ENCODE measurements around the gene CAMP.

CAMP gene

GRCh38 chr3:48247401-48247811 lies 24.1 kb downstream of the CAMP start:
- peak overlapping the region in 1 of 2 donors; percentile 45 for H3K27ac ChIP-seq
- no peak for TF ChIP-seq CTCF (IDR thresholded peaks at IDR 0.05)
- no peak overlapping the region for H3K4me3 ChIP-seq
- no peak for DNase-seq (ENCODE audit: low spot score)

GRCh38 chr3:48248095-48248850 lies 25.0 kb downstream of the CAMP start:
- no peak overlapping the region for H3K4me3 ChIP-seq
- H3K27ac ChIP-seq, result no peak overlapping the region
- no peak for TF ChIP-seq CTCF (IDR thresholded peaks at IDR 0.05)
- DNase-seq (ENCODE audit: low spot score), result no peak

GRCh38 chr3:48256557-48256956 lies 33.3 kb downstream of the CAMP start:
- TF ChIP-seq CTCF (IDR thresholded peaks at IDR 0.05), result no peak
- no peak overlapping the region for H3K27ac ChIP-seq
- no peak overlapping the region for H3K4me3 ChIP-seq
- no peak for DNase-seq (ENCODE audit: low spot score)

- TF ChIP-seq CTCF (IDR thresholded peaks at IDR 0.05), result no peak
Observed at GRCh38 chr3:48258530-48258929, 35.2 kb downstream of the CAMP start.

GRCh38 chr3:48267782-48268181 lies 44.5 kb downstream of the CAMP start:
- Histone ChIP-seq H3K4me3 (no peak overlapping the region), H3K27ac (peak overlapping the region in 1 of 2 donors; percentile 16)
- no peak for DNase-seq (ENCODE audit: low spot score)
- TF ChIP-seq CTCF (IDR thresholded peaks at IDR 0.05), result no peak

More at GRCh38 chr3:48258530-48258929, 35.2 kb downstream of the CAMP start:
- no peak overlapping the region for H3K4me3 ChIP-seq
- no peak for DNase-seq (ENCODE audit: low spot score)
- no peak overlapping the region for H3K27ac ChIP-seq

GRCh38 chr3:48268381-48268935 lies 45.2 kb downstream of the CAMP start:
- no peak for DNase-seq (ENCODE audit: low spot score)
- no peak for TF ChIP-seq CTCF (IDR thresholded peaks at IDR 0.05)
- Histone ChIP-seq H3K27ac (no peak overlapping the region), H3K4me3 (no peak overlapping the region)

All from coronary artery (tissue), 2 donors.